Keratinocyte (primary cell): ENCODE measurements around the gene ESYT3. TPM values are rescaled to one million over a fixed set of nuclear protein-coding genes. Genes with fewer than 3 reads are reported as not detected.
"Not testable (repeated sequence)": the region's sequence is repeated elsewhere in the genome, so short reads cannot be mapped to it uniquely, and the experiment has no call there.

Source experiments
- DNase-seq: peaks from one replicate; pipeline ENCODE4 v3.0.0-alpha.2; 2011; ENCODE audit warnings: low read depth, missing footprints, low spot score
- FAIRE-seq: peaks from 2 replicates; lab custom pipeline; 2011; peaks lifted over from hg19 to GRCh38; lab: Jason Lieb, UNC
- H2AFZ ChIP-seq: 2 replicates; pipeline ENCODE4 v1.6.0; 2012; ENCODE audit warnings: low read length, control low read depth, inconsistent platforms; ENCODE audit not compliant: control insufficient read depth
- H3K27ac ChIP-seq: 2 replicates; pipeline ENCODE4 v1.5.1; 2011; ENCODE audit warnings: low read length; ENCODE audit not compliant: control insufficient read depth, insufficient read depth
- H3K27me3 ChIP-seq: 3 replicates; pipeline ENCODE4 v1.6.0; 2011; ENCODE audit warnings: low read length; ENCODE audit not compliant: control insufficient read depth, insufficient read depth; ENCODE audit errors: extremely low read depth
- H3K36me3 ChIP-seq, 2 experiments: 2 replicates in 1 of 2; 3 replicates in 1 of 2; pipeline ENCODE4 v1.5.1; 2011; ENCODE audit warnings: low read length in 2 of 2, mild to moderate bottlenecking in 1 of 2; ENCODE audit not compliant: control insufficient read depth in 2 of 2, insufficient read depth in 2 of 2; ENCODE audit errors: extremely low read depth in 1 of 2
- H3K4me1 ChIP-seq: 3 replicates; pipeline ENCODE4 v1.5.1; 2011; ENCODE audit warnings: low read length; ENCODE audit not compliant: control insufficient read depth, insufficient read depth; ENCODE audit errors: extremely low read depth
- H3K4me2 ChIP-seq: 3 replicates; pipeline ENCODE4 v1.6.0; 2011; ENCODE audit warnings: low read depth, low read length; ENCODE audit not compliant: control insufficient read depth, insufficient read depth; ENCODE audit errors: extremely low read depth
- H3K4me3 ChIP-seq, 3 experiments: fragments of 200-600 bp in 1 of 3; sonication (generic) in 1 of 3; 2 replicates in 2 of 3; 3 replicates in 1 of 3; pipeline ENCODE4 v1.5.1; 2011 to 2016; ENCODE audit warnings: low read length in 3 of 3, mild to moderate bottlenecking in 3 of 3, control low read depth in 2 of 3, inconsistent platforms in 1 of 3, low read depth in 1 of 3, mixed read lengths in 1 of 3, mixed run types in 1 of 3, moderate library complexity in 1 of 3; ENCODE audit not compliant: control insufficient read depth in 2 of 3, insufficient read depth in 2 of 3; ENCODE audit errors: extremely low read depth in 1 of 3
- H3K79me2 ChIP-seq: 2 replicates; pipeline ENCODE4 v1.6.0; 2012; ENCODE audit warnings: low read length; ENCODE audit not compliant: control insufficient read depth, insufficient read depth
- H3K9ac ChIP-seq: 3 replicates; pipeline ENCODE4 v1.6.0; 2011; ENCODE audit warnings: low read length; ENCODE audit not compliant: control insufficient read depth, insufficient read depth; ENCODE audit errors: extremely low read depth
- H3K9me1 ChIP-seq: 3 replicates; pipeline ENCODE4 v1.6.0; 2011; ENCODE audit warnings: low read length; ENCODE audit not compliant: control insufficient read depth, insufficient read depth; ENCODE audit errors: extremely low read depth
- H3K9me3 ChIP-seq: 2 replicates; pipeline ENCODE4 v1.5.1; 2012; ENCODE audit warnings: low read depth, low read length; ENCODE audit not compliant: control insufficient read depth
- H4K20me1 ChIP-seq: 3 replicates; pipeline ENCODE4 v1.6.0; 2011; ENCODE audit warnings: low read length; ENCODE audit not compliant: control insufficient read depth, insufficient read depth; ENCODE audit errors: extremely low read depth
- CTCF ChIP-seq, 3 experiments: IDR thresholded peaks in 1 of 3; conservative IDR thresholded peaks in 1 of 3; optimal IDR thresholded peaks in 1 of 3; 2 replicates in 2 of 3; 3 replicates in 1 of 3; pipeline versions ENCODE3 to v1.5.1; 2011; ENCODE audit warnings: low read length in 3 of 3, mild to moderate bottlenecking in 3 of 3, moderate library complexity in 2 of 3, control low read depth in 1 of 3, inconsistent platforms in 1 of 3; ENCODE audit not compliant: insufficient read depth in 2 of 3; ENCODE audit errors: extremely low read depth in 1 of 3
- EZH2 ChIP-seq: IDR thresholded peaks from one replicate; pipeline ENCODE4 v1.6.1; 2012; ENCODE audit warnings: inconsistent platforms, mild to moderate bottlenecking, low read length, moderate library complexity
- dilution Hi-C: fragments of 300-500 bp; cut with MboI; formaldehyde crosslinking; loops from one replicate; pipeline ENCODE4 v1.7.0; 2020; ENCODE audit warnings: low sequenced_read_pairs; ENCODE audit not compliant: extremely low pct_ligation_motif_present
- polyA plus RNA-seq, 5 experiments: library from polyadenylated mRNA; depleted of rRNA in 3 of 5; stranded (reverse) in 3 of 5; stranded (forward) in 1 of 5; unstranded in 1 of 5; fragments of >200 nt; gene quantifications; 1 replicate in 1 of 5; 2 replicates in 3 of 5; 3 replicates in 1 of 5; pipeline versions ENCODE4 v1.2.1 to v1.2.3, GENCODE V29; 2011 to 2012; ENCODE audit warnings: missing spikeins in 2 of 5, low read depth in 1 of 5, low replicate concordance in 1 of 5

ESYT3 gene
- polyA plus RNA-seq, 1 donor (not counting 4 experiments of a cell fraction or from before 2014, with no cell fraction given) = 0.62 TPM

- H3K27me3 ChIP-seq = no peaks in the 10 kb centered on the region
- H3K4me3 ChIP-seq = no peak overlapping the region
- H3K4me1 ChIP-seq = peaks cover 21% of the 10 kb centered on the region
- no peaks in the 10 kb centered on the region for H3K9me3 ChIP-seq
- dilution Hi-C loops = no loop called here
- no peak overlapping the region for H2AFZ ChIP-seq
- no peaks in the 10 kb centered on the region for H4K20me1 ChIP-seq
- H3K27ac ChIP-seq = no peak overlapping the region
- FAIRE-seq (no peak), DNase-seq (no peak)
- TF ChIP-seq EZH2 = no peak
- no peak for TF ChIP-seq CTCF (optimal IDR thresholded peaks at IDR 0.05 in 1 of 3, IDR thresholded peaks at IDR 0.05 in 1 of 3, conservative IDR thresholded peaks at IDR 0.05 in 1 of 3; ENCODE audit: extremely low read depth in 1 of 3, insufficient read depth in 2 of 3, low read length in 3 of 3)
- no peaks in the 10 kb centered on the region for H3K79me2 ChIP-seq
- H3K9ac ChIP-seq = no peak overlapping the region
- H3K4me2 ChIP-seq = no peak overlapping the region
- no peaks in the 10 kb centered on the region for H3K9me1 ChIP-seq
- H3K36me3 ChIP-seq = no peaks in the 10 kb centered on the region
Observed at GRCh38 chr3:138451595-138452162, 17.3 kb downstream of the ESYT3 start.

GRCh38 chr3:138452436-138452835, 18.0 kb downstream of the ESYT3 start:
- Histone ChIP-seq H3K9me3 (no peaks in the 10 kb centered on the region), H3K27me3 (no peaks in the 10 kb centered on the region), H3K9ac (no peak overlapping the region), H3K27ac (no peak overlapping the region), H3K4me1 (peaks cover 21% of the 10 kb centered on the region), H3K4me3 (no peak overlapping the region), H3K36me3 (no peaks in the 10 kb centered on the region), H3K79me2 (no peaks in the 10 kb centered on the region), H2AFZ (peak overlapping the region; percentile 52), H3K9me1 (no peaks in the 10 kb centered on the region), H3K4me2 (peak overlapping the region; percentile 14), H4K20me1 (no peaks in the 10 kb centered on the region)
- dilution Hi-C loops = no loop called here
- FAIRE-seq = no peak
- TF ChIP-seq CTCF (optimal IDR thresholded peaks at IDR 0.05 in 1 of 3, IDR thresholded peaks at IDR 0.05 in 1 of 3, conservative IDR thresholded peaks at IDR 0.05 in 1 of 3; ENCODE audit: extremely low read depth in 1 of 3, insufficient read depth in 2 of 3, low read length in 3 of 3) (no peak), EZH2 (no peak)
- peak; percentile 11 for DNase-seq

GRCh38 chr3:138453940-138454339, 19.5 kb downstream of the ESYT3 start:
- dilution Hi-C loops, H3K4me3 ChIP-seq, H3K27ac ChIP-seq, H4K20me1 ChIP-seq, H2AFZ ChIP-seq, H3K9ac ChIP-seq, H3K27me3 ChIP-seq, H3K9me1 ChIP-seq, DNase-seq, FAIRE-seq, H3K36me3 ChIP-seq, H3K9me3 ChIP-seq, H3K79me2 ChIP-seq, H3K4me2 ChIP-seq: not testable (repeated sequence)
- H3K4me1 ChIP-seq = peaks cover 21% of the 10 kb centered on the region
